Measurements from ENCODE around the gene AMPD3.

AMPD3 gene

DNA sequence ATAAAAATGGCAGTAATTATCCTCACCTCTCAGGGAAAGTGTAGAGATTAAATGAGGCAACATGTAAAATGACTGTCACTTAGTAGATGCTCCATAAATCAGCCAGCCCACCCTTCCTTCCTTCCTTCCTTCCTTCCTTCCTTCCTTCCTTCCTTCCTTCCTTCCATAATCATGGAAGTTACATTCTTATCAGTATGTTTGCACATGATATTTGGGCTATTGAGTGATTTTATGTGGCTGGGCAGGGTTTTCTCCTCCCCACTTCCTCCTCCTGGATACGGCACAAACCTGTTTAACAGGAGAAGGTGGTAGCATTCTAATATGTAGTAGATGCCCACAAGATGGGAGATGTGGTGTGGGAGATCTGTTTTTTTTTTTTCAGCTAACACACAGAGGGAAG, 101.5 kb downstream of the AMPD3 start:
- Histone ChIP-seq H3K27me3 (ENCODE audit: insufficient read depth, low read length) (no peaks in the 10 kb centered on the region), H3K27ac (ENCODE audit: low read depth, low read length) (no peak overlapping the region), H3K4me3 (ENCODE audit: low read depth, low read length) (no peak overlapping the region), H3K4me1 (ENCODE audit: control insufficient read depth, insufficient read depth, low read length, unreplicated experiment) (no peaks in the 10 kb centered on the region), H2AFZ (ENCODE audit: low read length, unreplicated experiment) (no peak overlapping the region), H3K36me3 (ENCODE audit: insufficient read depth, low read length) (no peaks in the 10 kb centered on the region), H3K79me2 (ENCODE audit: control insufficient read depth, insufficient read depth, low read length, unreplicated experiment) (no peaks in the 10 kb centered on the region)

All from ACC112 (cell line).